GM18507 (cell line): ENCODE results near the gene DNAAF1.

Experiments used
- DNase-seq: peaks from one replicate; pipeline ENCODE4 v3.0.0; 2011; ENCODE audit warnings: low read depth; ENCODE audit not compliant: insufficient read length; ENCODE audit errors: extremely low spot score
- FAIRE-seq: peaks from 2 replicates; lab custom pipeline; 2011; peaks lifted over from hg19 to GRCh38; lab: Jason Lieb, UNC

DNAAF1 gene

GRCh38 chr16:84155771-84156170 lies 10.7 kb downstream of the DNAAF1 start:
- no peak for FAIRE-seq
- DNase-seq, result no peak

- no peak for DNase-seq
- FAIRE-seq, result no peak
These were observed 11.3 kb downstream of the DNAAF1 start for GRCh38 chr16:84156342-84156784.

GRCh38 chr16:84159007-84159406 lies 13.9 kb downstream of the DNAAF1 start:
- DNase-seq (no peak), FAIRE-seq (no peak)

- FAIRE-seq, result no peak
- DNase-seq, result no peak
These were observed 14.7 kb downstream of the DNAAF1 start for GRCh38 chr16:84159800-84160199.

- FAIRE-seq (no peak), DNase-seq (no peak)
These were observed 15.9 kb downstream of the DNAAF1 start for GRCh38 chr16:84161037-84161436.

- DNase-seq (no peak), FAIRE-seq (no peak)
These were observed 16.7 kb downstream of the DNAAF1 start for GRCh38 chr16:84161801-84162200.

- FAIRE-seq (no peak), DNase-seq (no peak)
These were observed 20.6 kb downstream of the DNAAF1 start for GRCh38 chr16:84165746-84166145.

- no peak for FAIRE-seq
- DNase-seq, result no peak
These were observed 21.9 kb downstream of the DNAAF1 start for GRCh38 chr16:84166796-84167695.

GRCh38 chr16:84169765-84170310 lies 24.7 kb downstream of the DNAAF1 start:
- FAIRE-seq, result no peak
- no peak for DNase-seq

- FAIRE-seq (no peak), DNase-seq (no peak)
These were observed 29.3 kb downstream of the DNAAF1 start for GRCh38 chr16:84174396-84174795.

GRCh38 chr16:84175350-84176081 lies 30.4 kb downstream of the DNAAF1 start:
- peak; percentile 78 for FAIRE-seq
- DNase-seq, result peak; percentile 65

GRCh38 chr16:84176192-84177053 lies 31.3 kb downstream of the DNAAF1 start:
- no peak for DNase-seq
- FAIRE-seq, result no peak

- DNase-seq, result no peak
- FAIRE-seq, result no peak
These were observed 32.6 kb downstream of the DNAAF1 start for GRCh38 chr16:84177741-84178073.

- DNase-seq (no peak), FAIRE-seq (no peak)
These were observed 33.1 kb downstream of the DNAAF1 start for GRCh38 chr16:84178146-84178765.

- no peak for FAIRE-seq
- no peak for DNase-seq
These were observed 33.9 kb downstream of the DNAAF1 start for GRCh38 chr16:84178892-84179611.

GRCh38 chr16:84179612-84180320 lies 34.7 kb downstream of the DNAAF1 start:
- FAIRE-seq, result no peak
- no peak for DNase-seq

- DNase-seq (no peak), FAIRE-seq (no peak)
These were observed 35.5 kb downstream of the DNAAF1 start for GRCh38 chr16:84180519-84181140.
